Neural crest cell (in vitro differentiated cells): ENCODE data around the gene DAZAP1. TPM values are rescaled to one million over a fixed set of nuclear protein-coding genes. Genes with fewer than 3 reads are reported as not detected.

ENCODE experiments used
- DNase-seq: peaks from one replicate; pipeline ENCODE4 v3.0.0; 2021; ENCODE audit warnings: low read depth, mixed read lengths, low spot score
- H3K27ac Mint-ChIP-seq: one replicate; pipeline ENCODE4 v1.8.0; 2021; ENCODE audit warnings: mild to moderate bottlenecking, mixed read lengths; ENCODE audit not compliant: unreplicated experiment
- H3K27me3 Mint-ChIP-seq: 2 replicates; pipeline ENCODE4 v1.8.0; 2021; ENCODE audit warnings: low read depth, mild to moderate bottlenecking, mixed read lengths
- H3K36me3 Mint-ChIP-seq: 2 replicates; pipeline ENCODE4 v1.8.0; 2021; ENCODE audit warnings: low read depth, mild to moderate bottlenecking, mixed read lengths
- H3K4me1 Mint-ChIP-seq: 2 replicates; pipeline ENCODE4 v1.8.0; 2021; ENCODE audit warnings: mixed read lengths
- H3K4me3 Mint-ChIP-seq: one replicate; pipeline ENCODE4 v1.8.0; 2021; ENCODE audit warnings: mild to moderate bottlenecking, mixed read lengths
- H3K9me3 Mint-ChIP-seq: 2 replicates; pipeline ENCODE4 v1.8.0; 2021; ENCODE audit warnings: mixed read lengths
- CTCF ChIP-seq: fragments of 200-600 bp; sonication (generic); conservative IDR thresholded peaks from 2 replicates; pipeline ENCODE4 v1.5.0; 2021; ENCODE audit warnings: antibody characterized with exemption, mild to moderate bottlenecking
- total RNA-seq: library from RNA; stranded (reverse); gene quantifications from 2 replicates; pipeline ENCODE4 v1.2.1, GENCODE V29; 2021

The DAZAP1 gene
- total RNA-seq, 1 donor from 2014 or later = 146 TPM

GRCh38 chr19:1482361-1483130 lies 75.2 kb downstream of the DAZAP1 start:
- Mint-ChIP-seq H3K4me1 (peaks cover 7% of the 10 kb centered on the region), H3K9me3 (no peaks in the 10 kb centered on the region), H3K36me3 (no peaks in the 10 kb centered on the region), H3K27me3 (no peaks in the 10 kb centered on the region), H3K4me3 (no peak overlapping the region), H3K27ac (no peak overlapping the region)
- no peak for DNase-seq
- no peak for TF ChIP-seq CTCF

- DNase-seq = no peak
- Mint-ChIP-seq H3K36me3 (no peaks in the 10 kb centered on the region), H3K27me3 (no peaks in the 10 kb centered on the region), H3K9me3 (no peaks in the 10 kb centered on the region), H3K4me1 (peaks cover 6% of the 10 kb centered on the region), H3K4me3 (no peak overlapping the region), H3K27ac (no peak overlapping the region)
- TF ChIP-seq CTCF = no peak
Measured at GRCh38 chr19:1483131-1483978, 76.0 kb downstream of the DAZAP1 start.

- Mint-ChIP-seq H3K4me3 (no peak overlapping the region), H3K9me3 (no peaks in the 10 kb centered on the region), H3K4me1 (peaks cover 4% of the 10 kb centered on the region), H3K27ac (no peak overlapping the region), H3K27me3 (no peaks in the 10 kb centered on the region), H3K36me3 (no peaks in the 10 kb centered on the region)
- DNase-seq = no peak
- TF ChIP-seq CTCF = no peak
Measured at GRCh38 chr19:1483979-1484428, 76.6 kb downstream of the DAZAP1 start.

Other genes with a start within 250 kb of the DAZAP1 start
- gene SBNO2, start 233.3 kb upstream of the DAZAP1 start, total RNA-seq = 28.0 and 32.5 TPM in 2 replicates
- 55.8 and 60.2 TPM in 2 replicates for gene STK11, start 201.8 kb upstream of the DAZAP1 start, total RNA-seq
- 26.2 and 27.1 TPM in 2 replicates for gene CBARP, start 169.6 kb upstream of the DAZAP1 start, total RNA-seq
- gene ATP5F1D, start 165.8 kb upstream of the DAZAP1 start, total RNA-seq = 140 and 141 TPM in 2 replicates
- gene MIDN, start 159.0 kb upstream of the DAZAP1 start, total RNA-seq = 177 and 187 TPM in 2 replicates
- gene CIRBP, start 138.3 kb upstream of the DAZAP1 start, total RNA-seq = 414 and 421 TPM in 2 replicates
- gene FAM174C, start 132.1 kb upstream of the DAZAP1 start, total RNA-seq = 33.3 and 36.6 TPM in 2 replicates
- 28.0 and 31.0 TPM in 2 replicates for gene EFNA2, start 121.7 kb upstream of the DAZAP1 start, total RNA-seq
- gene NDUFS7, start 23.7 kb upstream of the DAZAP1 start, total RNA-seq = 89.7 and 90.6 TPM in 2 replicates
- 42.6 and 45.6 TPM in 2 replicates for gene GAMT, start 6.0 kb upstream of the DAZAP1 start, total RNA-seq
- 1,578 and 1,580 TPM in 2 replicates for gene RPS15, start 30.8 kb downstream of the DAZAP1 start, total RNA-seq
- 39.2 and 43.0 TPM in 2 replicates for gene APC2, start 42.5 kb downstream of the DAZAP1 start, total RNA-seq
- gene C19orf25, start 71.6 kb downstream of the DAZAP1 start, total RNA-seq = 34.5 and 41.5 TPM in 2 replicates
- 10.4 and 11.7 TPM in 2 replicates for gene PCSK4, start 82.8 kb downstream of the DAZAP1 start, total RNA-seq
- gene REEP6, start 83.6 kb downstream of the DAZAP1 start, total RNA-seq = 8.2 and 8.7 TPM in 2 replicates
- gene ADAMTSL5, start 105.4 kb downstream of the DAZAP1 start, total RNA-seq = not detected in 2 replicates
- gene PLK5, start 116.5 kb downstream of the DAZAP1 start, total RNA-seq = not detected in 2 replicates
- gene MEX3D, start 160.7 kb downstream of the DAZAP1 start, total RNA-seq = 102 and 103 TPM in 2 replicates
- 157 and 168 TPM in 2 replicates for gene MBD3, start 185.3 kb downstream of the DAZAP1 start, total RNA-seq
- 149 and 165 TPM in 2 replicates for gene UQCR11, start 197.9 kb downstream of the DAZAP1 start, total RNA-seq
- gene TCF3, start 245.0 kb downstream of the DAZAP1 start, total RNA-seq = 348 and 354 TPM in 2 replicates